ENCODE results near the gene ZNF627.

DNA sequence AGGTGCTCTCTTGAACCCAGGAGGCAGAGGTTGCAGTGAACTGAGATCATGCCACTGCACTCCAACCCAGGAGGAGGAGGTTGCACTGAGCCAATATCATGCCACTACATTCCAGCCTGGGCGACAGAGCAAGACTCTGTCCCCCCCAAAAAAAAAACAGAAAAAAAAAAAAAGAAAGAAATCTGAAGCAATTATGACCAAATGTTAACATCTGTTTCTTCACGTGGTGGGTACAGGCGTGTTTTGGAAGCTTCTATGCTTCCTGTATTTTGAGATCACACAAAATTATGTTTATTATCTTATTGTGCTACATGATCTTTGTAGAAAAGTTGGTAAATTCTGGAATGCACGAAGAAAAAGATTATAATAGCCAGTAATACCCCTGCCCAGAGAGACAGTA is 17.2 kb upstream of the ZNF627 start:
- TF ChIP-seq, protein P1, sequence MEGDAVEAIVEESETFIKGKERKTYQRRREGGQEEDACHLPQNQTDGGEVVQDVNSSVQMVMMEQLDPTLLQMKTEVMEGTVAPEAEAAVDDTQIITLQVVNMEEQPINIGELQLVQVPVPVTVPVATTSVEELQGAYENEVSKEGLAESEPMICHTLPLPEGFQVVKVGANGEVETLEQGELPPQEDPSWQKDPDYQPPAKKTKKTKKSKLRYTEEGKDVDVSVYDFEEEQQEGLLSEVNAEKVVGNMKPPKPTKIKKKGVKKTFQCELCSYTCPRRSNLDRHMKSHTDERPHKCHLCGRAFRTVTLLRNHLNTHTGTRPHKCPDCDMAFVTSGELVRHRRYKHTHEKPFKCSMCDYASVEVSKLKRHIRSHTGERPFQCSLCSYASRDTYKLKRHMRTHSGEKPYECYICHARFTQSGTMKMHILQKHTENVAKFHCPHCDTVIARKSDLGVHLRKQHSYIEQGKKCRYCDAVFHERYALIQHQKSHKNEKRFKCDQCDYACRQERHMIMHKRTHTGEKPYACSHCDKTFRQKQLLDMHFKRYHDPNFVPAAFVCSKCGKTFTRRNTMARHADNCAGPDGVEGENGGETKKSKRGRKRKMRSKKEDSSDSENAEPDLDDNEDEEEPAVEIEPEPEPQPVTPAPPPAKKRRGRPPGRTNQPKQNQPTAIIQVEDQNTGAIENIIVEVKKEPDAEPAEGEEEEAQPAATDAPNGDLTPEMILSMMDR (conservative IDR thresholded peaks at IDR 0.05 in 1 of 2, IDR thresholded peaks at IDR 0.05 in 1 of 2; ENCODE audit: low read depth in 1 of 2, low read length in 2 of 2), result no peak
- TF ChIP-seq EZH2 (IDR thresholded peaks at IDR 0.05; ENCODE audit: low read length, missing control alignments), result no peak
